ENCODE data around the gene KANK4. TPM values are rescaled to one million over a fixed set of nuclear protein-coding genes. Genes with fewer than 3 reads are reported as not detected.

The KANK4 gene
- total RNA-seq, 2 donors from 2014 or later: not detected

DNA sequence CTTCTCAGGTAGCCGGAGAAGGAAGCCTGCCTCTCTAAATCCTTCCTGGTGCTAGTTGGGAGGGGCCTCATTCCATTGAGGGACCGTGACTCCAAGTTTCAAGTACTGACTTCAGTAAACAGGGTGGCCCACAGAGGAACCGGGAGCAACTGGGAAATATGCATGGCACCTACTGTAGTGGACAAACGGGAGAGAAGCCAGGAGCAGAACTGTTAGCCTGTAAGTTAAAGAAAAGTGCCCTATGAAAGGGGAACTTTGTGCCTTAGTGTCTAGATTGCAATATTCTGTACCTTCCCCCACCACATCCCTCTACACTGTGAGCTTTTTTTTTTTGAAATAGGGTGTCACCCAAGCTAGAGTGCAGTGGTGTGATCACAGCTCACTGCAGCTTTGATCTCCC, 33.2 kb upstream of the KANK4 start:
- Mint-ChIP-seq H3K27me3 (ENCODE audit: low read depth) (peaks cover 7% of the 10 kb centered on the region), H3K4me1 (ENCODE audit: low read depth) (peaks cover 5% of the 10 kb centered on the region), H3K4me3 (no peak overlapping the region), H3K9me3 (no peaks in the 10 kb centered on the region), H3K27ac (no peak overlapping the region), H3K36me3 (ENCODE audit: insufficient read depth in 2 of 2) (no peaks in the 10 kb centered on the region)
- no peak for DNase-seq
- no peak for ATAC-seq (replicated peaks in 1 of 2)

DNA sequence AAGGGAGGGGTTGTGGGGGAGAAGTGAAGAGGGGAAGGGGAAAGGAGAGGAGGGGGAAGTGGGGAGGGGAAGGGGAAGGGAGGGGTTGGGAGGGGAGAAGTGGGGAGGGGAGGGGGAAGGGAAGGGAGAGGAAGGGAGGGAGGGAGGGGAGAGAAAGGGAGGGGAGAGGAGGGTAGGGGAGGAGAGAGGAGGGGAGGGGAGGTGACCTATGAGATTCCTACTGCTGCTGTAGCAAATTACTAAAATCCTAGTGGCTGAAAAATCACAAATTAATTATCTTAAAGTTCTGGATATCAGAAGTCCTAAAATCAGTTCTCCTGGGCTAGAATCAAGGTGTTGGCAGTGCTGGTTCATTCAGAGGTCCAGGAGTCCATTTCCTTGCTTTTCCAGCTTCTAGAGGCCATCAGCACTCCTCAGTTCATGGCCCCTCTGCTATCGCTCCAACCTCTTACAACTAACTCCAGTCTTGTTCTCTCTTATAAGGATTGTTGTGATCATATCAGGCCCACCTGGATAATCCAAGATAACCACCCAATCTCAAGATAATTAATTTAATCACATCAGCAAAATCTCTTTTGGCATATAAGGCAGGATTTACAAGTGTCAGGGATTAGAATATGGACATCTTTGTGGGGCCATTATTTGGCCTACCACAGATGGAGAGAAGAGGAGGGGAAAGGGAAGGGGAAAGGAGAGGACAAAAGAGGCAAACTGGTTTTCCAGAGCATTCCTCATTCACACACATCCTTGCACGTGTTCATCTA, 30.4 kb upstream of the KANK4 start:
- Mint-ChIP-seq H3K4me3 (no peak overlapping the region), H3K9me3 (no peaks in the 10 kb centered on the region), H3K36me3 (ENCODE audit: insufficient read depth in 2 of 2) (no peaks in the 10 kb centered on the region), H3K27ac (no peak overlapping the region), H3K4me1 (ENCODE audit: low read depth) (no peaks in the 10 kb centered on the region), H3K27me3 (ENCODE audit: low read depth) (peaks cover 7% of the 10 kb centered on the region)
- no peak for DNase-seq
- ATAC-seq (replicated peaks in 1 of 2): no peak

GRCh38 chr1:62346886-62347285, 27.7 kb upstream of the KANK4 start:
- Mint-ChIP-seq H3K4me1 (ENCODE audit: low read depth) (no peaks in the 10 kb centered on the region), H3K4me3 (no peak overlapping the region), H3K9me3 (no peaks in the 10 kb centered on the region), H3K27me3 (ENCODE audit: low read depth) (no peaks in the 10 kb centered on the region), H3K36me3 (ENCODE audit: insufficient read depth in 2 of 2) (no peaks in the 10 kb centered on the region), H3K27ac (no peak overlapping the region)
- DNase-seq (no peak), ATAC-seq (replicated peaks in 1 of 2) (no peak)

GRCh38 chr1:62343911-62344310, 24.7 kb upstream of the KANK4 start:
- DNase-seq: no peak
- Mint-ChIP-seq H3K9me3 (no peaks in the 10 kb centered on the region), H3K4me3 (no peak overlapping the region), H3K4me1 (ENCODE audit: low read depth) (no peaks in the 10 kb centered on the region), H3K27me3 (ENCODE audit: low read depth) (no peaks in the 10 kb centered on the region), H3K27ac (no peak overlapping the region), H3K36me3 (ENCODE audit: insufficient read depth in 2 of 2) (no peaks in the 10 kb centered on the region)
- no peak for ATAC-seq (replicated peaks in 1 of 2)

GRCh38 chr1:62342270-62342669, 23.0 kb upstream of the KANK4 start:
- H3K27me3 Mint-ChIP-seq (ENCODE audit: low read depth): no peaks in the 10 kb centered on the region
- no peak for DNase-seq
- no peaks in the 10 kb centered on the region for H3K36me3 Mint-ChIP-seq (ENCODE audit: insufficient read depth in 2 of 2)
- no peak overlapping the region for H3K27ac Mint-ChIP-seq
- ATAC-seq (replicated peaks in 1 of 2): no peak
- H3K4me3 Mint-ChIP-seq: no peak overlapping the region
- H3K9me3 Mint-ChIP-seq: no peaks in the 10 kb centered on the region
- H3K4me1 Mint-ChIP-seq (ENCODE audit: low read depth): no peaks in the 10 kb centered on the region

DNA sequence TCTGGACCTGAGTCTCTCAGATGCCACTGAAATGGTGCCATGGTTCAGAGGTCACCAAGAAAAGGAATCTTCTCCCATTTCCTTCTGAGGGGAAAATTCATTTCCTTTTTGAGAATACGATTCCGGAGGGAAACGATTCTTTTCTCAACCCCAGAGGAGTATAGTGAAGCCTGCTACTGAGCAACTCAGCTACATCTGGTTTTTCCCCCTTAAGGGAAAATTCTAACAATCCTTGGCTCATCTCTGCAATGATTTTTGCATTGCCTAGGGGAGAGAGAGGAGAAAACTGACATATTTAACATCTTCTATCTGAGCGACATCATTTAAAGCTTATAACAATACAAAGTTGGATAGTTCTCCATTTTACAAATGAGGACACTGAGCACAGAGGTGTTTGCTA, 22.4 kb upstream of the KANK4 start:
- H3K4me1 Mint-ChIP-seq (ENCODE audit: low read depth): no peaks in the 10 kb centered on the region
- ATAC-seq (replicated peaks in 1 of 2): no peak
- H3K27ac Mint-ChIP-seq: no peak overlapping the region
- no peaks in the 10 kb centered on the region for H3K27me3 Mint-ChIP-seq (ENCODE audit: low read depth)
- H3K9me3 Mint-ChIP-seq: no peaks in the 10 kb centered on the region
- no peaks in the 10 kb centered on the region for H3K36me3 Mint-ChIP-seq (ENCODE audit: insufficient read depth in 2 of 2)
- H3K4me3 Mint-ChIP-seq: no peak overlapping the region
- DNase-seq: no peak

GRCh38 chr1:62341089-62341488, 21.9 kb upstream of the KANK4 start:
- Mint-ChIP-seq H3K4me1 (ENCODE audit: low read depth) (no peaks in the 10 kb centered on the region), H3K27ac (no peak overlapping the region), H3K36me3 (ENCODE audit: insufficient read depth in 2 of 2) (no peaks in the 10 kb centered on the region), H3K9me3 (no peaks in the 10 kb centered on the region), H3K4me3 (no peak overlapping the region), H3K27me3 (ENCODE audit: low read depth) (no peaks in the 10 kb centered on the region)
- DNase-seq: no peak
- no peak for ATAC-seq (replicated peaks in 1 of 2)

- Mint-ChIP-seq H3K4me1 (ENCODE audit: low read depth) (no peaks in the 10 kb centered on the region), H3K27ac (no peak overlapping the region), H3K27me3 (ENCODE audit: low read depth) (no peaks in the 10 kb centered on the region), H3K4me3 (no peak overlapping the region), H3K36me3 (ENCODE audit: insufficient read depth in 2 of 2) (no peaks in the 10 kb centered on the region), H3K9me3 (no peaks in the 10 kb centered on the region)
- ATAC-seq (replicated peaks in 1 of 2) (no peak), DNase-seq (no peak)
Measured at GRCh38 chr1:62337706-62338631, 18.7 kb upstream of the KANK4 start.

DNA sequence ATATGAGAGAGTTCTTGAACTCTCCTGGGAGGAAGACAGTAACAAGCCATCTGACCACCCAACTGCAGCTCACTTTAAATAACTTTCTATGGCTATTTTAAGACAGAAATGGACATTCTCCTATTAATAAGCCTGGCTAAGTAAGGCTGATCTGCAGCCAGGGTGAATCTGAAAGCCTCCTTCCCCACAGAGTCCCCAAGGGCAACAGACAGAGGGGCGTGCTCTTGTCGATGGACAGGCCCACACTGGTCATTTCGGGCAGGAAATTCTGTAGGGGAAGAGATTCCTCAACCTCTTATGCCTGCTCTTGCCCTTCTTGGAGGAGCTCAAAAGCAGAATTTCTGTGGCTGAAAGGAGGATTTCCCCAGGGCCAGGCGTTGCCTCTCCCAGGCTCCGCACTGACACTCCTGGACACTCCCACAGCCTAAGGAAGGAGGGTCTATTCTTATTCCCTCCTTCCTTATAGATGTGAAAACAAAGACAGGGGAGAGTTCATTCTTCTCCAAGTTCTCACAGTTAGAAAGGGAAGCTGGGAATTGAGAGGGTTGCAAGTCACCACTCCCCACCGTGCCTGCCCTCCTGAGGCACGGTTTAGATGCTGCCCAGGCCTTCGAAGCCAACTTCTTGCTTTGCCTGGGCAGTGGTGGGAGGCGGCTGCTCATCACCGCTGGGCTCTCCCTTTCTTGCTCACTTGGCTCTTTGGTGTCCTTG, 17.9 kb upstream of the KANK4 start:
- DNase-seq: no peak
- Mint-ChIP-seq H3K27ac (no peak overlapping the region), H3K27me3 (ENCODE audit: low read depth) (no peaks in the 10 kb centered on the region), H3K9me3 (peaks cover 0 to 5% of the 10 kb centered on the region in 2 donors), H3K4me1 (ENCODE audit: low read depth) (no peaks in the 10 kb centered on the region), H3K4me3 (no peak overlapping the region), H3K36me3 (ENCODE audit: insufficient read depth in 2 of 2) (no peaks in the 10 kb centered on the region)
- no peak for ATAC-seq (replicated peaks in 1 of 2)

DNA sequence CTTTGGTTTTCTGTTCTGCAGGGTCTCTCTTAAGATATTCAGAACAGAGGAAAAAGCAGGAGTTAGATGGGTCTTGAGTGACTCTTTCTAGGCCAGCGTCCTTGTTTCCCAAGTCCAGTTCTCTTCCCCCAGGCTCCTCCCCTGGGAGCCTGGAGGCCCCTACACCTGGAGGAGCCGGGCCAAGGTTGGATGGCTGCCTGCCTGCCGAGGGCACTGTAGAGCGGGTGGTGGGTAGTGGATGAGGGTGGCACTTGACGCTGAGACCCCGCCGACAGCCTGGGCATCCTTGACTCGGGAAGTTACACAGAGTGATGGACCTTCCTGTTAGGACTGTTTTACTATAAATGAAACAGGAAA, 17.4 kb upstream of the KANK4 start:
- Mint-ChIP-seq H3K4me1 (ENCODE audit: low read depth) (no peaks in the 10 kb centered on the region), H3K36me3 (ENCODE audit: insufficient read depth in 2 of 2) (no peaks in the 10 kb centered on the region), H3K4me3 (no peak overlapping the region), H3K27me3 (ENCODE audit: low read depth) (no peaks in the 10 kb centered on the region), H3K9me3 (peaks cover 0 to 5% of the 10 kb centered on the region in 2 donors), H3K27ac (no peak overlapping the region)
- ATAC-seq (replicated peaks in 1 of 2): no peak
- no peak for DNase-seq

- ATAC-seq (replicated peaks in 1 of 2): no peak
- H3K36me3 Mint-ChIP-seq (ENCODE audit: insufficient read depth in 2 of 2): no peaks in the 10 kb centered on the region
- peaks cover 0 to 5% of the 10 kb centered on the region in 2 donors for H3K9me3 Mint-ChIP-seq
- no peak overlapping the region for H3K4me3 Mint-ChIP-seq
- no peak overlapping the region for H3K27ac Mint-ChIP-seq
- no peak for DNase-seq
- no peaks in the 10 kb centered on the region for H3K27me3 Mint-ChIP-seq (ENCODE audit: low read depth)
- no peaks in the 10 kb centered on the region for H3K4me1 Mint-ChIP-seq (ENCODE audit: low read depth)
Measured at GRCh38 chr1:62335656-62336055, 16.4 kb upstream of the KANK4 start.

DNA sequence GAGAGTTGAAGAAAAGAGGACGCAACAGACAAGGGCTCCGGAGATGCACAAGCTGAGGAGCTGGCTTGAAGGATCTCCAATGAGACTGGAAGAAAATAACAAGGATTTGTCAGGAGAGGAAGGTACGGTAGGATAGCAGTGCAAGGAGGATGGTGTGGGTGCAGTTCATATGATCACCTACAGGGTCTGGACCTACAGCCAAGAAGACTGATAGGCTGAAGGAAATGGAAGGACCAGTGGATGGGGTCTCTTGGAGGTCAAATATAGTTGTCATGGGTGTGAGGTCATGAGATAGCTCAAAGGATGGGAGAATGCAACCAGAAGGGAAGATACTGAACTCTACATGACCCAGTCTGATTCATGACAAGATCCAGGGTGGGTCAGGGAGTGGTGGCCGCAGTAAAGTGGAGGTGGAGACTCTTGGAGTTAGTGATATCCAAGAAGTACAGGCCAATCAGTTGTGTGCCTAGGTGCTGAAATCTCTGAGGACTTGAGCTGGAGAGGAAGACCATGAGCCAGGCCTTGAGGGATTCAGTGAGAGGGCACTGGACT, 15.3 kb upstream of the KANK4 start:
- H3K27me3 Mint-ChIP-seq (ENCODE audit: low read depth): no peaks in the 10 kb centered on the region
- H3K27ac Mint-ChIP-seq: no peak overlapping the region
- ATAC-seq (replicated peaks in 1 of 2): no peak
- H3K36me3 Mint-ChIP-seq (ENCODE audit: insufficient read depth in 2 of 2): no peaks in the 10 kb centered on the region
- H3K9me3 Mint-ChIP-seq: peaks cover 0 to 5% of the 10 kb centered on the region in 2 donors
- H3K4me3 Mint-ChIP-seq: no peak overlapping the region
- H3K4me1 Mint-ChIP-seq (ENCODE audit: low read depth): no peaks in the 10 kb centered on the region
- DNase-seq: no peak

GRCh38 chr1:62333441-62333840, 14.2 kb upstream of the KANK4 start:
- H3K36me3 Mint-ChIP-seq (ENCODE audit: insufficient read depth in 2 of 2): no peaks in the 10 kb centered on the region
- no peaks in the 10 kb centered on the region for H3K4me1 Mint-ChIP-seq (ENCODE audit: low read depth)
- DNase-seq: peak; percentile 15 to 25
- ATAC-seq (replicated peaks in 1 of 2): peak; percentile 80 to 88
- H3K27ac Mint-ChIP-seq: no peak overlapping the region
- H3K4me3 Mint-ChIP-seq: no peak overlapping the region
- H3K9me3 Mint-ChIP-seq: peaks cover 0 to 5% of the 10 kb centered on the region in 2 donors
- no peaks in the 10 kb centered on the region for H3K27me3 Mint-ChIP-seq (ENCODE audit: low read depth)
